NCI-H2171 (cell line): Measurements from ENCODE around the gene HHIP.

Experiments used
- DNase-seq: peaks from one replicate; lab custom pipeline; 2025; lab: John Stamatoyannopoulos, UW

Gene HHIP

GRCh38 chr4:144645631-144646522 is at the start of gene HHIP:
Gene HHIP (plus strand): TSS chr4:144646156. CDS start chr4:144646676, 520 bp downstream.
- peak; percentile 0 for DNase-seq

- no peak for DNase-seq
Observed at GRCh38 chr4:144597171-144597570, 48.8 kb upstream of the HHIP start.

GRCh38 chr4:144599621-144600020 is 46.3 kb upstream of the HHIP start:
- no peak for DNase-seq

GRCh38 chr4:144611850-144612249 is 34.1 kb upstream of the HHIP start:
- no peak for DNase-seq

- no peak for DNase-seq
Observed at GRCh38 chr4:144614850-144615585, 30.9 kb upstream of the HHIP start.

- DNase-seq, result no peak
Observed at GRCh38 chr4:144621681-144622080, 24.3 kb upstream of the HHIP start.

GRCh38 chr4:144627663-144628076 is 18.3 kb upstream of the HHIP start:
- no peak for DNase-seq

- DNase-seq, result no peak
Observed at GRCh38 chr4:144633215-144633614, 12.7 kb upstream of the HHIP start.

GRCh38 chr4:144634978-144635747 is 10.8 kb upstream of the HHIP start:
- DNase-seq, result no peak

- DNase-seq, result no peak
Observed at GRCh38 chr4:144644368-144645101, 1.4 kb upstream of the HHIP start.

GRCh38 chr4:144645102-144645630 is 790 bp upstream of the HHIP start:
- DNase-seq, result no peak

- DNase-seq, result no peak
Observed at GRCh38 chr4:144646523-144647094, 653 bp downstream of the HHIP start.

- no peak for DNase-seq
Observed at GRCh38 chr4:144647095-144647561, 1.2 kb downstream of the HHIP start.

- no peak for DNase-seq
Observed at GRCh38 chr4:144647590-144647989, 1.6 kb downstream of the HHIP start.

GRCh38 chr4:144648042-144648441 is 2.1 kb downstream of the HHIP start:
- DNase-seq, result no peak

- DNase-seq, result no peak
Observed at GRCh38 chr4:144649646-144650045, 3.7 kb downstream of the HHIP start.

GRCh38 chr4:144650311-144651005 is 4.5 kb downstream of the HHIP start:
- no peak for DNase-seq

- DNase-seq, result no peak
Observed at GRCh38 chr4:144653781-144654545, 8.0 kb downstream of the HHIP start.

GRCh38 chr4:144655491-144655890 is 9.5 kb downstream of the HHIP start:
- DNase-seq, result no peak

GRCh38 chr4:144656850-144657249 is 10.9 kb downstream of the HHIP start:
- no peak for DNase-seq
